Neural cell (in vitro differentiated cells): ENCODE data around the gene RBM20.

ENCODE experiments used
- CTCF ChIP-seq: fragments of 450-650 bp; IDR thresholded peaks from 2 replicates; pipeline ENCODE4 v1.5.1; 2014; ENCODE audit warnings: antibody characterized with exemption, mild to moderate bottlenecking, moderate library complexity; ENCODE audit not compliant: poor library complexity, severe bottlenecking
- EP300 ChIP-seq: fragments of 450-650 bp; conservative IDR thresholded peaks from 2 replicates; pipeline ENCODE4 v1.6.1; 2014; ENCODE audit warnings: antibody characterized with exemption, mild to moderate bottlenecking, moderate library complexity; ENCODE audit not compliant: poor library complexity, severe bottlenecking
- EZH2 ChIP-seq: fragments of 200-600, 300-800 bp; shearing (Covaris generic), sonication (generic); IDR thresholded peaks from 2 replicates; pipeline ENCODE4 v1.6.1; 2014; ENCODE audit warnings: antibody characterized with exemption, low read length, borderline replicate concordance, mild to moderate bottlenecking; ENCODE audit not compliant: insufficient read depth, poor library complexity, severe bottlenecking
- POLR2AphosphoS5 ChIP-seq: IDR thresholded peaks from 2 replicates; pipeline ENCODE4 v1.6.1; 2012
- RAD21 ChIP-seq: fragments of 450-650 bp; conservative IDR thresholded peaks from 2 replicates; pipeline ENCODE4 v1.6.1; 2014; ENCODE audit warnings: antibody characterized with exemption, mild to moderate bottlenecking, moderate library complexity
- REST ChIP-seq: IDR thresholded peaks from 2 replicates; pipeline ENCODE4 v1.6.1; 2012; ENCODE audit warnings: borderline replicate concordance

GRCh38 chr10:110828525-110828924, 184.4 kb downstream of the RBM20 start:
- TF ChIP-seq CTCF (no peak), REST (no peak), POLR2AphosphoS5 (no peak), EP300 (no peak), RAD21 (no peak), EZH2 (no peak)
